ENCODE results near the gene HSPG2. TPM values are rescaled to one million over a fixed set of nuclear protein-coding genes. Genes with fewer than 3 reads are reported as not detected.

Gene HSPG2
- total and polyA plus RNA-seq, 8 donors: 150 to 434 (median 196) TPM

- Histone ChIP-seq H3K36me3 (peaks cover 0 to 73% of the 10 kb centered on the region in 2 donors), H3K4me1 (peaks cover 0 to 5% of the 10 kb centered on the region in 2 donors)
- intact Hi-C loops (cut with DNase I): no loop called here
These were observed 63.9 kb downstream of the HSPG2 start for GRCh38 chr1:21873174-21873573.

GRCh38 chr1:21872445-21873079 lies 64.5 kb downstream of the HSPG2 start:
- no peak for TF ChIP-seq CTCF (IDR thresholded peaks at IDR 0.05)
- Histone ChIP-seq H3K9me3 (no peaks in the 10 kb centered on the region), H3K27me3 (no peaks in the 10 kb centered on the region), H3K36me3 (peaks cover 0 to 67% of the 10 kb centered on the region in 2 donors), H3K27ac (no peak overlapping the region), H3K4me1 (peaks cover 0 to 5% of the 10 kb centered on the region in 2 donors), H3K4me3 (no peak overlapping the region)
- ATAC-seq (no peak), DNase-seq (peak in 1 of 4 donors; percentile 62)
- intact Hi-C loops (cut with DNase I): no loop called here

More at GRCh38 chr1:21873174-21873573, 63.9 kb downstream of the HSPG2 start:
- no peak overlapping the region for H3K4me3 ChIP-seq
- no peaks in the 10 kb centered on the region for H3K27me3 ChIP-seq
- ATAC-seq: no peak
- H3K27ac ChIP-seq: no peak overlapping the region
- no peak for TF ChIP-seq CTCF (IDR thresholded peaks at IDR 0.05)
- no peaks in the 10 kb centered on the region for H3K9me3 ChIP-seq
- no peak for DNase-seq

GRCh38 chr1:21871943-21872342 lies 65.2 kb downstream of the HSPG2 start:
- Histone ChIP-seq H3K9me3 (no peaks in the 10 kb centered on the region), H3K4me1 (peaks cover 0 to 5% of the 10 kb centered on the region in 2 donors), H3K27me3 (no peaks in the 10 kb centered on the region), H3K4me3 (no peak overlapping the region), H3K36me3 (peaks cover 0 to 64% of the 10 kb centered on the region in 2 donors), H3K27ac (no peak overlapping the region)
- TF ChIP-seq CTCF (IDR thresholded peaks at IDR 0.05): no peak
- ATAC-seq (no peak), DNase-seq (peak in 1 of 4 donors; percentile 62)
- intact Hi-C loops (cut with DNase I): no loop called here

GRCh38 chr1:21870611-21871010 lies 66.5 kb downstream of the HSPG2 start:
- intact Hi-C loops (cut with DNase I): no loop called here

More at GRCh38 chr1:21870611-21871010, 66.5 kb downstream of the HSPG2 start:
- no peak for TF ChIP-seq CTCF (IDR thresholded peaks at IDR 0.05)
- Histone ChIP-seq H3K4me1 (peaks cover 0 to 5% of the 10 kb centered on the region in 2 donors), H3K4me3 (no peak overlapping the region), H3K27me3 (no peaks in the 10 kb centered on the region), H3K36me3 (peaks cover 0 to 55% of the 10 kb centered on the region in 2 donors), H3K27ac (no peak overlapping the region), H3K9me3 (no peaks in the 10 kb centered on the region)
- DNase-seq: peak in 1 of 4 donors; percentile 73
- ATAC-seq: no peak

Measured in left lung (tissue), 10 donors.